Measurements from ENCODE around the gene SUV39H2.
"Not testable (repeated sequence)": the region's sequence is repeated elsewhere in the genome, so short reads cannot be mapped to it uniquely, and the experiment has no call there.

Gene SUV39H2

GRCh38 chr10:14906765-14907164, 28.1 kb downstream of the SUV39H2 start:
- H2BK120ac ChIP-seq (ENCODE audit: low read depth, low read length) = no peak overlapping the region
- H2BK5ac ChIP-seq (ENCODE audit: low read depth, low read length, poor library complexity, severe bottlenecking) = no peak overlapping the region
- H3K18ac ChIP-seq (ENCODE audit: low read depth in 1 of 2, low read length in 2 of 2) = no peak overlapping the region
- H3K27ac ChIP-seq (ENCODE audit: low read length, poor library complexity, severe bottlenecking) = no peak overlapping the region
- no peak overlapping the region for H3K14ac ChIP-seq (ENCODE audit: low read length in 2 of 2)
- H2BK12ac ChIP-seq (ENCODE audit: low read length in 2 of 2) = no peak overlapping the region
- peaks cover 15 to 69% of the 10 kb centered on the region in 2 experiments for H3K36me3 ChIP-seq (ENCODE audit: control insufficient read depth in 1 of 2, insufficient read depth in 2 of 2, low read depth in 1 of 2, low read length in 2 of 2)
- H3K9ac ChIP-seq (ENCODE audit: low read length) = no peak overlapping the region
- H3K9me3 ChIP-seq (ENCODE audit: control insufficient read depth, low read length) = peaks cover 6% of the 10 kb centered on the region
- H4K91ac ChIP-seq (ENCODE audit: low read length) = no peak overlapping the region
- 99% methylated on average over 2 of the region's 2 CpGs for WGBS
- no peaks in the 10 kb centered on the region for H3K4me1 ChIP-seq (ENCODE audit: control insufficient read depth, insufficient read depth, low read depth, low read length)
- no peak for DNase-seq
- no peak overlapping the region for H2AK5ac ChIP-seq (ENCODE audit: low read length, severe bottlenecking)
- H3K4me3 ChIP-seq (ENCODE audit: insufficient read depth in 1 of 2, low read depth in 1 of 2, low read length in 2 of 2) = no peak overlapping the region
- H2BK15ac ChIP-seq (ENCODE audit: low read depth, poor library complexity, severe bottlenecking) = no peak overlapping the region
- no peak overlapping the region for H3K4me2 ChIP-seq (ENCODE audit: low read length, poor library complexity, severe bottlenecking)
- H3K79me1 ChIP-seq (replicated peaks; ENCODE audit: low read length, poor library complexity, severe bottlenecking) = peaks cover 14% of the 10 kb centered on the region
- H3K27me3 ChIP-seq (ENCODE audit: control insufficient read depth in 1 of 2, insufficient read depth in 1 of 2, low read length in 2 of 2) = no peaks in the 10 kb centered on the region
- no peak overlapping the region for H3K4ac ChIP-seq (ENCODE audit: low read depth in 1 of 2, low read length in 2 of 2)
- no peak overlapping the region for H2AFZ ChIP-seq (ENCODE audit: low read depth, low read length)
- H4K8ac ChIP-seq (ENCODE audit: low read length) = no peak overlapping the region
- H3K23ac ChIP-seq (ENCODE audit: low read length in 2 of 2) = no peak overlapping the region

GRCh38 chr10:14907591-14907990, 28.9 kb downstream of the SUV39H2 start:
- H3K4me3 ChIP-seq (ENCODE audit: insufficient read depth in 1 of 2, low read depth in 1 of 2, low read length in 2 of 2); H3K4ac ChIP-seq (ENCODE audit: low read depth in 1 of 2, low read length in 2 of 2); H2BK5ac ChIP-seq (ENCODE audit: low read depth, low read length, poor library complexity, severe bottlenecking); H3K4me2 ChIP-seq (ENCODE audit: low read length, poor library complexity, severe bottlenecking); H2BK120ac ChIP-seq (ENCODE audit: low read depth, low read length); H3K4me1 ChIP-seq (ENCODE audit: control insufficient read depth, insufficient read depth, low read depth, low read length); H3K27me3 ChIP-seq (ENCODE audit: control insufficient read depth in 1 of 2, insufficient read depth in 1 of 2, low read length in 2 of 2); H2BK15ac ChIP-seq (ENCODE audit: low read depth, poor library complexity, severe bottlenecking); DNase-seq; H3K23ac ChIP-seq (ENCODE audit: low read length in 2 of 2); H3K9me3 ChIP-seq (ENCODE audit: control insufficient read depth, low read length); H3K14ac ChIP-seq (ENCODE audit: low read length in 2 of 2); H4K8ac ChIP-seq (ENCODE audit: low read length); H3K18ac ChIP-seq (ENCODE audit: low read depth in 1 of 2, low read length in 2 of 2); H2AFZ ChIP-seq (ENCODE audit: low read depth, low read length); H4K91ac ChIP-seq (ENCODE audit: low read length); H3K9ac ChIP-seq (ENCODE audit: low read length); H2AK5ac ChIP-seq (ENCODE audit: low read length, severe bottlenecking); H3K27ac ChIP-seq (ENCODE audit: low read length, poor library complexity, severe bottlenecking); H2BK12ac ChIP-seq (ENCODE audit: low read length in 2 of 2): not testable (repeated sequence)
- peaks cover 17% of the 10 kb centered on the region for H3K79me1 ChIP-seq (replicated peaks; ENCODE audit: low read length, poor library complexity, severe bottlenecking)
- WGBS = 88% methylated on average over 1 of the region's 4 CpGs
- peaks cover 16 to 74% of the 10 kb centered on the region in 2 experiments for H3K36me3 ChIP-seq (ENCODE audit: control insufficient read depth in 1 of 2, insufficient read depth in 2 of 2, low read depth in 1 of 2, low read length in 2 of 2)

GRCh38 chr10:14909101-14909500, 30.4 kb downstream of the SUV39H2 start:
- H3K9ac ChIP-seq (ENCODE audit: low read length) = no peak overlapping the region
- H2BK15ac ChIP-seq (ENCODE audit: low read depth, poor library complexity, severe bottlenecking) = no peak overlapping the region
- 100% methylated on average over 2 of the region's 2 CpGs for WGBS
- H2BK5ac ChIP-seq (ENCODE audit: low read depth, low read length, poor library complexity, severe bottlenecking) = no peak overlapping the region
- H3K4me2 ChIP-seq (ENCODE audit: low read length, poor library complexity, severe bottlenecking) = no peak overlapping the region
- no peak overlapping the region for H2BK12ac ChIP-seq (ENCODE audit: low read length in 2 of 2)
- H3K4me3 ChIP-seq (ENCODE audit: insufficient read depth in 1 of 2, low read depth in 1 of 2, low read length in 2 of 2) = no peak overlapping the region
- no peaks in the 10 kb centered on the region for H3K27me3 ChIP-seq (ENCODE audit: control insufficient read depth in 1 of 2, insufficient read depth in 1 of 2, low read length in 2 of 2)
- peaks cover 6% of the 10 kb centered on the region for H3K9me3 ChIP-seq (ENCODE audit: control insufficient read depth, low read length)
- H2BK120ac ChIP-seq (ENCODE audit: low read depth, low read length) = no peak overlapping the region
- no peak overlapping the region for H2AK5ac ChIP-seq (ENCODE audit: low read length, severe bottlenecking)
- no peak overlapping the region for H2AFZ ChIP-seq (ENCODE audit: low read depth, low read length)
- no peak overlapping the region for H4K91ac ChIP-seq (ENCODE audit: low read length)
- no peak overlapping the region for H3K18ac ChIP-seq (ENCODE audit: low read depth in 1 of 2, low read length in 2 of 2)
- no peaks in the 10 kb centered on the region for H3K4me1 ChIP-seq (ENCODE audit: control insufficient read depth, insufficient read depth, low read depth, low read length)
- H3K4ac ChIP-seq (ENCODE audit: low read depth in 1 of 2, low read length in 2 of 2) = no peak overlapping the region
- no peak overlapping the region for H3K23ac ChIP-seq (ENCODE audit: low read length in 2 of 2)
- H3K27ac ChIP-seq (ENCODE audit: low read length, poor library complexity, severe bottlenecking) = no peak overlapping the region
- H4K8ac ChIP-seq (ENCODE audit: low read length) = no peak overlapping the region
- peaks cover 20 to 84% of the 10 kb centered on the region in 2 experiments for H3K36me3 ChIP-seq (ENCODE audit: control insufficient read depth in 1 of 2, insufficient read depth in 2 of 2, low read depth in 1 of 2, low read length in 2 of 2)
- H3K14ac ChIP-seq (ENCODE audit: low read length in 2 of 2) = no peak overlapping the region
- DNase-seq = no peak
- peaks cover 16% of the 10 kb centered on the region for H3K79me1 ChIP-seq (replicated peaks; ENCODE audit: low read length, poor library complexity, severe bottlenecking)

DNA sequence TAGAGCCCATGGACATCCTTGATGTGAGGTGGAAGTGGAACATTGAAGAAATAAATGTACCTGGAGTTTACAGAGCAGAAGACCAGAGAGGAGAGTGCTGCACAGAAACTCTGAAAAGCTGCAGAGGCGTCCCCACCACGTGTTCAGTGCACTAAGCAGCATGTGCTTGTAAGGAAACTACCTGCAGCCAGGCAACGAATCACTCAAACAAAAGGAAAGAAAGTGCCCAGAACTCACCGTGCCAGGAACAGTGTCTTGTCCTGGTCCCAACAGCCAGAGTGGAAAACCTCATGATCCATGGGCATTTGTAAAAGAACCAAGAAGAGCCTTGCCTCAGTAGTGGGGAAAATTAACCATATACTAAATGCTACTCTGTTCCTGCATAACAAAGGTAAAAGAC, 32.3 kb downstream of the SUV39H2 start:
- Histone ChIP-seq H2AK5ac (ENCODE audit: low read length, severe bottlenecking) (no peak overlapping the region), H4K91ac (ENCODE audit: low read length) (no peak overlapping the region), H4K8ac (ENCODE audit: low read length) (no peak overlapping the region), H2BK120ac (ENCODE audit: low read depth, low read length) (no peak overlapping the region), H3K18ac (ENCODE audit: low read depth in 1 of 2, low read length in 2 of 2) (no peak overlapping the region), H3K4me2 (ENCODE audit: low read length, poor library complexity, severe bottlenecking) (no peak overlapping the region), H3K4ac (ENCODE audit: low read depth in 1 of 2, low read length in 2 of 2) (no peak overlapping the region), H3K23ac (ENCODE audit: low read length in 2 of 2) (no peak overlapping the region), H3K36me3 (ENCODE audit: control insufficient read depth in 1 of 2, insufficient read depth in 2 of 2, low read depth in 1 of 2, low read length in 2 of 2) (peaks cover 20 to 91% of the 10 kb centered on the region in 2 experiments), H2BK5ac (ENCODE audit: low read depth, low read length, poor library complexity, severe bottlenecking) (no peak overlapping the region), H3K4me3 (ENCODE audit: insufficient read depth in 1 of 2, low read depth in 1 of 2, low read length in 2 of 2) (no peak overlapping the region), H3K9ac (ENCODE audit: low read length) (no peak overlapping the region), H3K27me3 (ENCODE audit: control insufficient read depth in 1 of 2, insufficient read depth in 1 of 2, low read length in 2 of 2) (no peaks in the 10 kb centered on the region), H2BK12ac (ENCODE audit: low read length in 2 of 2) (no peak overlapping the region), H3K9me3 (ENCODE audit: control insufficient read depth, low read length) (peaks cover 7% of the 10 kb centered on the region), H3K27ac (ENCODE audit: low read length, poor library complexity, severe bottlenecking) (no peak overlapping the region), H3K4me1 (ENCODE audit: control insufficient read depth, insufficient read depth, low read depth, low read length) (no peaks in the 10 kb centered on the region), H2AFZ (ENCODE audit: low read depth, low read length) (no peak overlapping the region), H3K14ac (ENCODE audit: low read length in 2 of 2) (no peak overlapping the region), H2BK15ac (ENCODE audit: low read depth, poor library complexity, severe bottlenecking) (no peak overlapping the region), H3K79me1 (replicated peaks; ENCODE audit: low read length, poor library complexity, severe bottlenecking) (peaks cover 18% of the 10 kb centered on the region)
- WGBS = 91% methylated on average over 4 of the region's 4 CpGs
- DNase-seq = no peak

Data from mesenchymal stem cell (in vitro differentiated cells and primary cell).